Coronary artery (tissue), 2 donors: ENCODE results near the gene PCDHGC3.

Experiments used
- DNase-seq: peaks from one replicate; pipeline ENCODE4 v3.0.0-alpha.2; 2017; ENCODE audit warnings: low spot score
- H3K27ac ChIP-seq, 2 donors: fragments of 200-600 bp; sonication (generic); one replicate each; pipeline ENCODE4 v1.5.1; 2016 to 2019
- H3K4me3 ChIP-seq: fragments of 200-600 bp; sonication (generic); 2 replicates; pipeline ENCODE4 v1.5.1; 2016; ENCODE audit warnings: mild to moderate bottlenecking, moderate library complexity
- TF ChIP-seq, protein P1 (sequence below): fragments of 200-600 bp; sonication (generic); IDR thresholded peaks from one replicate; pipeline ENCODE4 v1.5.1; 2019; ENCODE audit warnings: antibody characterized with exemption

PCDHGC3 gene

DNA sequence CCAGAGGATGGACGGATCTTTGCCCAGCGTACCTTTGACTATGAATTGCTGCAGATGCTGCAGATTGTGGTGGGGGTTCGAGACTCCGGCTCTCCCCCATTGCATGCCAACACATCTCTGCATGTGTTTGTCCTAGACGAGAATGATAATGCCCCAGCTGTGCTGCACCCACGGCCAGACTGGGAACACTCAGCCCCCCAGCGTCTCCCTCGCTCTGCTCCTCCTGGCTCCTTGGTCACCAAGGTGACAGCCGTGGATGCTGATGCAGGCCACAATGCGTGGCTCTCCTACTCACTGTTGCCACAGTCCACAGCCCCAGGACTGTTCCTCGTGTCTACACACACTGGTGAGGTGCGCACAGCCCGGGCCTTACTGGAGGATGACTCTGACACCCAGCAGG is 15.0 kb downstream of the PCDHGC3 start:
- TF ChIP-seq, protein P1, sequence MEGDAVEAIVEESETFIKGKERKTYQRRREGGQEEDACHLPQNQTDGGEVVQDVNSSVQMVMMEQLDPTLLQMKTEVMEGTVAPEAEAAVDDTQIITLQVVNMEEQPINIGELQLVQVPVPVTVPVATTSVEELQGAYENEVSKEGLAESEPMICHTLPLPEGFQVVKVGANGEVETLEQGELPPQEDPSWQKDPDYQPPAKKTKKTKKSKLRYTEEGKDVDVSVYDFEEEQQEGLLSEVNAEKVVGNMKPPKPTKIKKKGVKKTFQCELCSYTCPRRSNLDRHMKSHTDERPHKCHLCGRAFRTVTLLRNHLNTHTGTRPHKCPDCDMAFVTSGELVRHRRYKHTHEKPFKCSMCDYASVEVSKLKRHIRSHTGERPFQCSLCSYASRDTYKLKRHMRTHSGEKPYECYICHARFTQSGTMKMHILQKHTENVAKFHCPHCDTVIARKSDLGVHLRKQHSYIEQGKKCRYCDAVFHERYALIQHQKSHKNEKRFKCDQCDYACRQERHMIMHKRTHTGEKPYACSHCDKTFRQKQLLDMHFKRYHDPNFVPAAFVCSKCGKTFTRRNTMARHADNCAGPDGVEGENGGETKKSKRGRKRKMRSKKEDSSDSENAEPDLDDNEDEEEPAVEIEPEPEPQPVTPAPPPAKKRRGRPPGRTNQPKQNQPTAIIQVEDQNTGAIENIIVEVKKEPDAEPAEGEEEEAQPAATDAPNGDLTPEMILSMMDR: no peak
- peak; percentile 65 for DNase-seq
- no peak overlapping the region for H3K27ac ChIP-seq
- no peak overlapping the region for H3K4me3 ChIP-seq

DNA sequence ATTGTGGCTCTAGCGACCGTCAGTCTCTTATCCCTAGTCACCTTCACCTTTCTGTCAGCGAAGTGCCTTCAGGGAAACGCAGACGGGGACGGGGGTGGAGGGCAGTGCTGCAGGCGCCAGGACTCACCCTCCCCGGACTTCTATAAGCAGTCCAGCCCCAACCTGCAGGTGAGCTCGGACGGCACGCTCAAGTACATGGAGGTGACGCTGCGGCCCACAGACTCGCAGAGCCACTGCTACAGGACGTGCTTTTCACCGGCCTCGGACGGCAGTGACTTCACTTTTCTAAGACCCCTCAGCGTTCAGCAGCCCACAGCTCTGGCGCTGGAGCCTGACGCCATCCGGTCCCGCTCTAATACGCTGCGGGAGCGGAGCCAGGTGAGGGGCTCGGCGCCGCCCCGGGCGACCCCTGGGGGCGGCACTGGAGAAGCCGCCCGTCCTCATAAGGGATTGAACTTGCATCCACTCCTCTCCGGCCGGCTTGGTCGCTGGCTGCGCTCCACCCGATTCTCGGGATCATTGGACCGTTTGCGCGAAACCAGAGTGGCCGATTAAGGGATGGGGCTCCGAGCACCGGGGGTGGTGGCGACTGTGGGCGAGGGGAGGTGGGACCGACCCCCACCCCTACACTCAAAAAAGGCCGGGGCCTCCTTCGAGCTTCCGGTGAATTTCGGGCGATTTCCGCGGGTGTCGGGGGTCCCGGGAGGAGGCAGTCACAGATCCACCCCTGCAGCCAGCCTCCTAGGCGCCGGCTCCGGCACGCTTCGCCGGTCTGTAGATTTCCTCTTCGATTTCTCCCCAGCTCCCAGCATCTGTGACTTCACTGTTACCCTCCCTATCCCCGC is 15.8 kb downstream of the PCDHGC3 start:
- peak; percentile 60 for DNase-seq
- no peak overlapping the region for H3K27ac ChIP-seq
- peak overlapping the region; percentile 25 for H3K4me3 ChIP-seq
- TF ChIP-seq, protein P1: no peak

DNA sequence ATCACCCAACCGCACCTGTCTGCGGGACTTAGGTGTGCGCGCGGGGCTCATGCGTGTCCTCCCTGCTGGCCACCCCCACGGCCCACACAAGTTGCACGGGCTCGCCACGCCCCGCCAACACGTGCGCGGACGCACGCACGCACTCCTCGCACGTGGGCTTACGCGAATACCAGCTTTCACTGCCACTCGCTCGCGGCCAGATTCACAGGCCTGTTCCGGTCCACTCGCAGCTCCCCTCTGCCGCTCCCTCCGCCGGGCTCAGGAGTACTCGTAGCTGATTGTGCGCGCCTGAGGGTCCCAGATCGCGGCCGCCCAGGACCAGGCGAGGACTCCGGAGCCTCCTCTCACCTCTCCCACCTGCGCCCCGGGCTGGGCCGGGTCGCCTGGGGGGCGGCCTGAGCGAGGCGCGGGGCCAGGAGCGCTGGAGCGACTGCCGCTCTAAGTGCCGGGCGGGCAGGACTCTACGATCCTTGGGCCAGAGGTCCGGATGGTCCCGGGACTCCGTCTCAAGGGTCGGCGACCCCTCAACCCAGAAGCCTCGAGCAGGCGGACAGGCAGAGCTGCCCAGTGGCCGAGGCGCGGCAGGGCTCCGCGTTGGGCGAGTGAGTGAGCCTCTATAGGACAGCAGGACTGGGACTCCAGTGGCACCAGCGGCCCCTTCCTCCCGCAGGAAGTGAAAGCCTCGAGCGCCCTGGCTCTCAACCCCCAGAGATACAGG is 16.6 kb downstream of the PCDHGC3 start:
- Histone ChIP-seq H3K4me3 (peak overlapping the region; percentile 25), H3K27ac (no peak overlapping the region)
- TF ChIP-seq, protein P1: no peak
- peak; percentile 72 for DNase-seq

DNA sequence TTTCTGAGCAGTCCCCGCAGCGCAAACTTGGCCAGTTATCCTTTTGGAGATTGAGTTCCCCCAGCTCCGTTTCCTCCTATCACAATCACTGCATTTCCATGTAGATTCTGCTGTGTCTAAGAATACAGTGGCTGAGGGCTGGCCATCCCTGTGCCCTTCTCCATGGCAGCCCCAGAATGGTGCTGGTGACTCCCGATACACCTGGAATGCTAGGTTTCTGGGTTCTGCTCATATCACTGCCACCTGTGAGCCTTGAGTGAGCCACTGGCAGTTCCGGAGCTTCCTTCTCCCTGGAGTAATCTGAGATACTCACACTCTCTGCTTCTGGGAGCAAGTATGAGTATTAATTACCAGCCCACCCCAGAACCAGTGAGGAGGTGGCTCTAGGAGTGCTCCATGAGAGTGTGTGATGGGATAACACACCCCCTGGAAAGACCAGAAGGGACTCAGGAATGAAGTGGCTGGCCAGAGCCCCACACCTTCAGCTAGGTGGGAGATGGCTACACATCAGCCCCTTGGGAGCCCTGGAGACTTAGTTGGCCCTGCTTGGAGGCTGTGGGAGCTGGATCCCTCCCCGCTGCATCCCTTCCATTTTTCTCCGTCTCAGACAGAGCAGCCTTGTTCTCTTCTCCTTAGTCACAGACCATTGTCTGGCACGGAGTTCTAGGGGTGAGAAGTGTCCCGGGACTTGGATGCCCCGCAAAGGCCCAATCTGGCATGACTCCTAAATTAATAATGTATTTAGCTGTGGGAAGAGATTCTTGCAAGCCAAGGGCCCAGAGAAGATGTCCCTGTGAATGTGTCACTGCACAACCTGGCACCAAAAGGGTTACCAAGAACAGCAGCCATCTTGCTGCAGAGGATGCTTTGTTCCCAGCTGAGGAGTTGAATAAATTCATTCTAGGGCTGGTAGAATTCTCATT is 18.0 kb downstream of the PCDHGC3 start:
- TF ChIP-seq, protein P1: no peak
- Histone ChIP-seq H3K27ac (peak overlapping the region in 1 of 2 donors; percentile 60), H3K4me3 (peak overlapping the region; percentile 19)
- peak; percentile 73 for DNase-seq

DNA sequence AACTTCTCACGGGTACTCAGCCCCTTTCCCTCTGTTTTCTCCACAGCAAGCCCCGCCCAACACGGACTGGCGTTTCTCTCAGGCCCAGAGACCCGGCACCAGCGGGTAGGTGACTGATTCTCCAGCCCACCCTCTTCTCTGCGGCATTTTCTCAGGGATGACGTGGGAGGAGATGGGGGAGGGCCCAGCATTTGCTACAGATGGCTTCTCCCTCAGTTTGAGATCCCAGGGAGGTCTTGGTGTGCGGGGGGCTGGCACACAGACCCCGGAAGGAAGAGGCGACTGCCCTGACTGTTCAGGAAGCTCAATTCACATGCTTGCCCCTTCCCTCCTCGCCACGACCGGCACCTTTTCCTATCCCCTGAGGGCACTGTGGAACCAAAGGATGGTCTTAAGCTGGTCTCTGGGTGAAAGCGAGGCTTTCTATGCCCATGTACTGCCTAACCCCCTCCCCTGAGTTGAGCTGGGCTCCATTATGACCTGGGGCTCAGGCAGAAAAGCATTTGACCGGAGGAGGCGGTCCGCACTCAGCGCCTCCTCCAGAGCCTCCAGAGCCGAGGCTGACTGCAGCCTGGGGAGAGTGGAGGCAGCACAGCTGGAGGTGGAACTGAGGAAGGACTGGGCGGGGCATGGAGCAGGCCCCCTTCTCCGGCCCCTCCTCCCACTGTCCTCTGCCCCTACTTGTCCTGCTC is 19.1 kb downstream of the PCDHGC3 start:
- TF ChIP-seq, protein P1: no peak
- Histone ChIP-seq H3K27ac (peak overlapping the region in 1 of 2 donors; percentile 60), H3K4me3 (peak overlapping the region; percentile 19)
- peak; percentile 35 for DNase-seq

DNA sequence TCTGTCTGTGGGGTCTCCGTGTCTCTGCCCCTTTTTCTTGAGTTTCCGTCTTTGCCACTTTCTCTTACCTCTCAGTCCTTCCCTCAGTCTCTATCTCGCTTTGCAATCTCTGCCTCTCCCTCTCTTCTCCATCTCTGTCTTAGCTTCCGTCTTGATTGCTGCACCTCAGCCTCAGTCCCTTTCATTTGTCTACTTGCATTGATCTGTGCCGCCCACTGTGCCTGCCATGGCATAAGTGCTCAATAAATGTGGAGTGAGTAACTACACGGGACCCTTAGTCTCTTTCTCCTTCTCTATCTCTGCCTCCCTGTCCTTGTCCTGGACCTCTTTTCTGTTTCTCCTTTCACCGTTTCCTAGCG is 19.7 kb downstream of the PCDHGC3 start:
- Histone ChIP-seq H3K27ac (no peak overlapping the region), H3K4me3 (no peak overlapping the region)
- DNase-seq: no peak
- TF ChIP-seq, protein P1: no peak
